Naive thymus-derived CD8-positive, alpha-beta T cell (primary cell): ENCODE results near the gene OLAH. TPM values are rescaled to one million over a fixed set of nuclear protein-coding genes. Genes with fewer than 3 reads are reported as not detected.
A peak's percentile ranks its signal among the peaks of the same experiment; 100 is the strongest.

Experiments used
- ATAC-seq, 2 donors: fragments of 150-1000 bp; cut with Tn5 transposase in 1 of 2; sonication (Bioruptor Pico), chemical (Tn5 transposase) in 1 of 2; 1 replicate in 1 of 2; 2 replicates in 1 of 2; pipeline ENCODE4 v1.10.0; 2021; ENCODE audit warnings: mild to moderate bottlenecking in 2 of 2, moderate library complexity in 2 of 2
- POLR2A ChIA-PET: fragments of 350-600 bp; sonication (Branson Sonifier 250); formaldehyde crosslinking; loops from one replicate; lab custom pipeline; 2021; ENCODE audit warnings: antibody characterized with exemption; lab: Charles Lee
- DNase-seq, 10 donors: peaks; one replicate each; pipeline versions ENCODE4 v3.0.0 to v3.0.0-alpha.2; 2020 to 2022
- H3K27ac Mint-ChIP-seq, 10 donors: one replicate each; pipeline ENCODE4 v1.8.0; 2020 to 2022; ENCODE audit warnings: mild to moderate bottlenecking in 10 of 10, mixed read lengths in 10 of 10, moderate library complexity in 4 of 10, inconsistent platforms in 1 of 10
- H3K27me3 Mint-ChIP-seq, 5 donors: one replicate each; pipeline ENCODE4 v1.8.0; 2021 to 2022; ENCODE audit warnings: mixed read lengths in 5 of 5
- H3K36me3 Mint-ChIP-seq, 3 donors: one replicate each; pipeline ENCODE4 v1.8.0; 2020 to 2022; ENCODE audit warnings: mixed read lengths in 3 of 3, mild to moderate bottlenecking in 2 of 3, inconsistent platforms in 1 of 3
- H3K4me1 Mint-ChIP-seq, 4 donors: one replicate each; pipeline ENCODE4 v1.8.0; 2021 to 2022; ENCODE audit warnings: mixed read lengths in 4 of 4
- H3K4me3 Mint-ChIP-seq, 10 donors: one replicate each; pipeline ENCODE4 v1.8.0; 2020 to 2022; ENCODE audit warnings: mild to moderate bottlenecking in 10 of 10, mixed read lengths in 10 of 10, moderate library complexity in 6 of 10, inconsistent platforms in 1 of 10
- H3K9me3 Mint-ChIP-seq, 9 donors: one replicate each; pipeline ENCODE4 v1.8.0; 2020 to 2022; ENCODE audit warnings: mixed read lengths in 9 of 9, mild to moderate bottlenecking in 3 of 9, inconsistent platforms in 1 of 9, moderate library complexity in 1 of 9
- polyA plus RNA-seq, 3 donors: library from polyadenylated mRNA; unstranded; fragments of 300-500 nt; fragmentation: Illumina TruSeq; gene quantifications; one replicate each; pipeline ENCODE4 v1.2.3, GENCODE V29; 2021
- total RNA-seq, 8 experiments: library from RNA in 2 of 8; stranded (reverse) in 2 of 8; gene quantifications; one replicate each; pipeline ENCODE4 v1.2.3 and lab custom pipeline; 2021 to 2026

The OLAH gene
- total and polyA plus RNA-seq, 5 experiments from 2014 or later, result not detected

GRCh38 chr10:15112657-15113056, 68.9 kb downstream of the OLAH start:
- Mint-ChIP-seq H3K4me3 (no peak overlapping the region), H3K4me1 (peaks cover 0 to 5% (median under 1%) of the 10 kb centered on the region in 4 donors), H3K9me3 (no peaks in the 10 kb centered on the region), H3K27ac (peak overlapping the region in 1 of 10 donors; percentile 2), H3K27me3 (no peaks in the 10 kb centered on the region), H3K36me3 (peaks cover 0 to 59% (median 15%) of the 10 kb centered on the region in 3 donors)
- POLR2A ChIA-PET, result no interaction called here
- ATAC-seq, result no peak
- DNase-seq, result no peak

- Mint-ChIP-seq H3K27me3 (no peaks in the 10 kb centered on the region), H3K36me3 (peaks cover 0 to 48% (median 16%) of the 10 kb centered on the region in 3 donors), H3K4me1 (peaks cover 0 to 5% (median 2%) of the 10 kb centered on the region in 4 donors), H3K4me3 (no peak overlapping the region), H3K9me3 (no peaks in the 10 kb centered on the region), H3K27ac (peak overlapping the region in 2 of 10 donors; percentile 61 to 68)
- no peak for DNase-seq
- no peak for ATAC-seq
- POLR2A ChIA-PET, result interaction anchor here (1.0 kb wide), 1 partner anchor 12 kb away, joined by 3 read pairs; no protein-coding TSS in a partner anchor
Measured at GRCh38 chr10:15113766-15114165, 70.0 kb downstream of the OLAH start.

GRCh38 chr10:15116225-15116624, 72.5 kb downstream of the OLAH start:
- Mint-ChIP-seq H3K9me3 (no peaks in the 10 kb centered on the region), H3K4me3 (no peak overlapping the region), H3K4me1 (peaks cover 0 to 7% (median 5%) of the 10 kb centered on the region in 4 donors), H3K27ac (no peak overlapping the region), H3K27me3 (no peaks in the 10 kb centered on the region), H3K36me3 (peaks cover 0 to 26% (median 26%) of the 10 kb centered on the region in 3 donors)
- ATAC-seq (no peak), DNase-seq (no peak)
- POLR2A ChIA-PET, result no interaction called here

GRCh38 chr10:15118615-15119014, 74.9 kb downstream of the OLAH start:
- DNase-seq (no peak), ATAC-seq (no peak)
- H3K4me1 Mint-ChIP-seq, result peaks cover 0 to 8% (median 4%) of the 10 kb centered on the region in 4 donors
- peaks cover 0 to 34% (median 20%) of the 10 kb centered on the region in 3 donors for H3K36me3 Mint-ChIP-seq
- POLR2A ChIA-PET, result no interaction called here
- H3K27me3 Mint-ChIP-seq, result no peaks in the 10 kb centered on the region
- H3K27ac Mint-ChIP-seq, result peak overlapping the region in 1 of 10 donors; percentile 49
- H3K4me3 Mint-ChIP-seq, result no peak overlapping the region
- H3K9me3 Mint-ChIP-seq, result no peaks in the 10 kb centered on the region

- Mint-ChIP-seq H3K4me3 (no peak overlapping the region), H3K27ac (no peak overlapping the region), H3K36me3 (peaks cover 0 to 39% (median 17%) of the 10 kb centered on the region in 3 donors), H3K4me1 (peaks cover 4 to 11% (median 7%) of the 10 kb centered on the region in 4 donors), H3K27me3 (no peaks in the 10 kb centered on the region), H3K9me3 (no peaks in the 10 kb centered on the region)
- DNase-seq, result no peak
- POLR2A ChIA-PET, result no interaction called here
- no peak for ATAC-seq
Measured at GRCh38 chr10:15120523-15120922, 76.8 kb downstream of the OLAH start.

GRCh38 chr10:15121707-15122106, 78.0 kb downstream of the OLAH start:
- H3K4me1 Mint-ChIP-seq, result peaks cover 4 to 8% (median 7%) of the 10 kb centered on the region in 4 donors

GRCh38 chr10:15122477-15123030, 78.8 kb downstream of the OLAH start:
- POLR2A ChIA-PET, result no interaction called here
- no peaks in the 10 kb centered on the region for H3K27me3 Mint-ChIP-seq
- no peak overlapping the region for H3K4me3 Mint-ChIP-seq
- no peak for ATAC-seq
- no peak for DNase-seq
- H3K36me3 Mint-ChIP-seq, result peaks cover 0 to 55% (median 21%) of the 10 kb centered on the region in 3 donors
- peaks cover 4 to 8% (median 7%) of the 10 kb centered on the region in 4 donors for H3K4me1 Mint-ChIP-seq
- H3K9me3 Mint-ChIP-seq, result no peaks in the 10 kb centered on the region
- H3K27ac Mint-ChIP-seq, result peak overlapping the region in 3 of 10 donors; percentile 25 to 40 (median 37)

More at GRCh38 chr10:15121707-15122106, 78.0 kb downstream of the OLAH start:
- ATAC-seq (no peak), DNase-seq (no peak)
- H3K4me3 Mint-ChIP-seq, result no peak overlapping the region
- POLR2A ChIA-PET, result no interaction called here
- H3K36me3 Mint-ChIP-seq, result peaks cover 0 to 51% (median 21%) of the 10 kb centered on the region in 3 donors
- H3K9me3 Mint-ChIP-seq, result no peaks in the 10 kb centered on the region
- no peaks in the 10 kb centered on the region for H3K27me3 Mint-ChIP-seq
- peak overlapping the region in 2 of 10 donors; percentile 47 to 73 for H3K27ac Mint-ChIP-seq

Other genes starting within 250 kb of the OLAH start
- 1 to 10 TPM; 4.9 to 6.2 TPM for gene CDNF, start 205.9 kb upstream of the OLAH start, total RNA-seq
- 1 to 10 TPM; 1.4 to 2.6 (median 2.2) TPM for gene CDNF, start 205.9 kb upstream of the OLAH start, polyA plus RNA-seq
- 10 to 100 TPM; 16.7 to 18.1 TPM for gene HSPA14, start 205.6 kb upstream of the OLAH start, total RNA-seq
- 10 to 100 TPM; 15.1 to 18.9 (median 17.6) TPM for gene HSPA14, start 205.6 kb upstream of the OLAH start, polyA plus RNA-seq
- 10 to 100 TPM; 13.6 to 15.3 TPM for gene MSANTD7, start 205.6 kb upstream of the OLAH start, total RNA-seq
- gene MSANTD7, start 205.6 kb upstream of the OLAH start, polyA plus RNA-seq, result 1 to 10 TPM; 4.6 to 9.9 (median 9.2) TPM
- gene SUV39H2, start 165.1 kb upstream of the OLAH start, total RNA-seq, result 1 to 10 TPM; 3.9 to 4.4 TPM
- gene SUV39H2, start 165.1 kb upstream of the OLAH start, polyA plus RNA-seq, result 1 to 10 TPM; 2.8 to 8.6 (median 3.7) TPM
- 10 to 100 TPM; 24.0 to 32.4 TPM for gene DCLRE1C, start 89.8 kb upstream of the OLAH start, total RNA-seq
- gene DCLRE1C, start 89.8 kb upstream of the OLAH start, polyA plus RNA-seq, result 10 to 100 TPM; 15.8 to 20.5 (median 16.9) TPM
- not detected for gene MEIG1, start 84.6 kb upstream of the OLAH start, total RNA-seq
- 1 to 10 TPM in 1 of 3 donors, under 1 TPM in 1, not detected in 1; 0.55 to 2.2 TPM for gene MEIG1, start 84.6 kb upstream of the OLAH start, polyA plus RNA-seq
- 1 to 10 TPM in 1 of 2 experiments, not detected in 1; 1.2 TPM for gene ACBD7, start 44.8 kb downstream of the OLAH start, total RNA-seq
- gene ACBD7, start 44.8 kb downstream of the OLAH start, polyA plus RNA-seq, result under 1 TPM in 1 of 3 donors, not detected in 2; 0.19 TPM
- gene RPP38, start 53.4 kb downstream of the OLAH start, total RNA-seq, result 10 to 100 TPM; 15.0 to 15.5 TPM
- 10 to 100 TPM; 19.9 to 32.0 (median 21.3) TPM for gene RPP38, start 53.4 kb downstream of the OLAH start, polyA plus RNA-seq
- gene NMT2, start 124.8 kb downstream of the OLAH start, total RNA-seq, result 10 to 100 TPM; 81.3 to 86.4 TPM
- gene NMT2, start 124.8 kb downstream of the OLAH start, polyA plus RNA-seq, result 10 to 100 TPM; 31.7 to 40.4 (median 34.9) TPM